Stimulated activated naive B cell treated with anti-CD40 and anti-IgM and Interleukin-4, amounts not matched to agents 10 μg/mL and 1 μg/mL and 100 μg/mL, for 72 hours (primary cell): ENCODE data around the gene S100PBP.

Experiments
- ATAC-seq, 2 donors: fragments of 150-1000 bp; cut with Tn5 transposase; replicated peaks; 2 replicates each; pipeline ENCODE4 v1.10.0; 2021; ENCODE audit warnings: moderate library complexity in 1 of 2
- DNase-seq: peaks from one replicate; pipeline ENCODE4 v3.0.0; 2021
- H3K27ac Mint-ChIP-seq: one replicate; pipeline ENCODE4 v1.8.0; 2022; ENCODE audit warnings: mild to moderate bottlenecking, mixed read lengths
- H3K27me3 Mint-ChIP-seq, 2 donors: one replicate each; pipeline ENCODE4 v1.8.0; 2022; ENCODE audit warnings: mixed read lengths in 2 of 2
- H3K36me3 Mint-ChIP-seq, 2 donors: one replicate each; pipeline ENCODE4 v1.8.0; 2022; ENCODE audit warnings: mixed read lengths in 2 of 2, mild to moderate bottlenecking in 1 of 2
- H3K4me1 Mint-ChIP-seq, 2 donors: one replicate each; pipeline ENCODE4 v1.8.0; 2022; ENCODE audit warnings: mixed read lengths in 2 of 2, mild to moderate bottlenecking in 1 of 2
- H3K4me3 Mint-ChIP-seq, 2 donors: one replicate each; pipeline ENCODE4 v1.8.0; 2022; ENCODE audit warnings: mild to moderate bottlenecking in 2 of 2, mixed read lengths in 2 of 2, moderate library complexity in 1 of 2
- H3K9me3 Mint-ChIP-seq, 2 donors: one replicate each; pipeline ENCODE4 v1.8.0; 2022; ENCODE audit warnings: mixed read lengths in 2 of 2, mild to moderate bottlenecking in 1 of 2

The S100PBP gene

GRCh38 chr1:32906654-32907053, 89.2 kb downstream of the S100PBP start:
- H3K4me3 Mint-ChIP-seq = no peak overlapping the region
- peaks cover 2 to 3% of the 10 kb centered on the region in 2 donors for H3K4me1 Mint-ChIP-seq
- peaks cover 21 to 34% of the 10 kb centered on the region in 2 donors for H3K27me3 Mint-ChIP-seq
- no peak for DNase-seq
- peaks cover 0 to 1% of the 10 kb centered on the region in 2 donors for H3K9me3 Mint-ChIP-seq
- no peaks in the 10 kb centered on the region for H3K36me3 Mint-ChIP-seq
- no peak overlapping the region for H3K27ac Mint-ChIP-seq
- no peak for ATAC-seq

- Mint-ChIP-seq H3K36me3 (no peaks in the 10 kb centered on the region), H3K27ac (no peak overlapping the region), H3K4me1 (no peaks in the 10 kb centered on the region), H3K9me3 (peaks cover 0 to 1% of the 10 kb centered on the region in 2 donors), H3K27me3 (peaks cover 13 to 27% of the 10 kb centered on the region in 2 donors), H3K4me3 (no peak overlapping the region)
- DNase-seq (no peak), ATAC-seq (no peak)
Observed at GRCh38 chr1:32907435-32907834, 90.0 kb downstream of the S100PBP start.
